ENCODE measurements around the gene ATOX1.

- no peak for TF ChIP-seq POLR2A (IDR thresholded peaks at IDR 0.05; ENCODE audit: low read depth, low read length)
- TF ChIP-seq, protein P1, sequence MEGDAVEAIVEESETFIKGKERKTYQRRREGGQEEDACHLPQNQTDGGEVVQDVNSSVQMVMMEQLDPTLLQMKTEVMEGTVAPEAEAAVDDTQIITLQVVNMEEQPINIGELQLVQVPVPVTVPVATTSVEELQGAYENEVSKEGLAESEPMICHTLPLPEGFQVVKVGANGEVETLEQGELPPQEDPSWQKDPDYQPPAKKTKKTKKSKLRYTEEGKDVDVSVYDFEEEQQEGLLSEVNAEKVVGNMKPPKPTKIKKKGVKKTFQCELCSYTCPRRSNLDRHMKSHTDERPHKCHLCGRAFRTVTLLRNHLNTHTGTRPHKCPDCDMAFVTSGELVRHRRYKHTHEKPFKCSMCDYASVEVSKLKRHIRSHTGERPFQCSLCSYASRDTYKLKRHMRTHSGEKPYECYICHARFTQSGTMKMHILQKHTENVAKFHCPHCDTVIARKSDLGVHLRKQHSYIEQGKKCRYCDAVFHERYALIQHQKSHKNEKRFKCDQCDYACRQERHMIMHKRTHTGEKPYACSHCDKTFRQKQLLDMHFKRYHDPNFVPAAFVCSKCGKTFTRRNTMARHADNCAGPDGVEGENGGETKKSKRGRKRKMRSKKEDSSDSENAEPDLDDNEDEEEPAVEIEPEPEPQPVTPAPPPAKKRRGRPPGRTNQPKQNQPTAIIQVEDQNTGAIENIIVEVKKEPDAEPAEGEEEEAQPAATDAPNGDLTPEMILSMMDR (conservative IDR thresholded peaks at IDR 0.05; ENCODE audit: low read depth, low read length), result no peak
- TF ChIP-seq MAZ (IDR thresholded peaks at IDR 0.05; ENCODE audit: borderline replicate concordance, low read depth, low read length), result no peak
- TF ChIP-seq SMC3 (IDR thresholded peaks at IDR 0.05; ENCODE audit: low read depth, low read length), result no peak
- TF ChIP-seq CEBPB (IDR thresholded peaks at IDR 0.05; ENCODE audit: low read depth, low read length), result no peak
Observed at GRCh38 chr5:151787817-151788216, 29.4 kb upstream of the ATOX1 start.

Measured in IMR-90 (cell line).